ENCODE data around the gene CHERP. TPM values are rescaled to one million over a fixed set of nuclear protein-coding genes. Genes with fewer than 3 reads are reported as not detected.

Gene CHERP
- total and polyA plus RNA-seq, 2 of the 13 experiments (the other 11 are each of a cell fraction or from before 2014, with no cell fraction given): 4.3 to 5.4 TPM

GRCh38 chr19:16572332-16573211 is 30.3 kb upstream of the CHERP start, which contains the start of gene SLC35E1 (continued):
- TF ChIP-seq, protein P1, sequence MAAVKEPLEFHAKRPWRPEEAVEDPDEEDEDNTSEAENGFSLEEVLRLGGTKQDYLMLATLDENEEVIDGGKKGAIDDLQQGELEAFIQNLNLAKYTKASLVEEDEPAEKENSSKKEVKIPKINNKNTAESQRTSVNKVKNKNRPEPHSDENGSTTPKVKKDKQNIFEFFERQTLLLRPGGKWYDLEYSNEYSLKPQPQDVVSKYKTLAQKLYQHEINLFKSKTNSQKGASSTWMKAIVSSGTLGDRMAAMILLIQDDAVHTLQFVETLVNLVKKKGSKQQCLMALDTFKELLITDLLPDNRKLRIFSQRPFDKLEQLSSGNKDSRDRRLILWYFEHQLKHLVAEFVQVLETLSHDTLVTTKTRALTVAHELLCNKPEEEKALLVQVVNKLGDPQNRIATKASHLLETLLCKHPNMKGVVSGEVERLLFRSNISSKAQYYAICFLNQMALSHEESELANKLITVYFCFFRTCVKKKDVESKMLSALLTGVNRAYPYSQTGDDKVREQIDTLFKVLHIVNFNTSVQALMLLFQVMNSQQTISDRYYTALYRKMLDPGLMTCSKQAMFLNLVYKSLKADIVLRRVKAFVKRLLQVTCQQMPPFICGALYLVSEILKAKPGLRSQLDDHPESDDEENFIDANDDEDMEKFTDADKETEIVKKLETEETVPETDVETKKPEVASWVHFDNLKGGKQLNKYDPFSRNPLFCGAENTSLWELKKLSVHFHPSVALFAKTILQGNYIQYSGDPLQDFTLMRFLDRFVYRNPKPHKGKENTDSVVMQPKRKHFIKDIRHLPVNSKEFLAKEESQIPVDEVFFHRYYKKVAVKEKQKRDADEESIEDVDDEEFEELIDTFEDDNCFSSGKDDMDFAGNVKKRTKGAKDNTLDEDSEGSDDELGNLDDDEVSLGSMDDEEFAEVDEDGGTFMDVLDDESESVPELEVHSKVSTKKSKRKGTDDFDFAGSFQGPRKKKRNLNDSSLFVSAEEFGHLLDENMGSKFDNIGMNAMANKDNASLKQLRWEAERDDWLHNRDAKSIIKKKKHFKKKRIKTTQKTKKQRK (IDR thresholded peaks at IDR 0.05; ENCODE audit: low read length): no peak
- TF ChIP-seq GATA4 (IDR thresholded peaks at IDR 0.05; ENCODE audit: borderline replicate concordance, low read depth): no peak
- no peak for TF ChIP-seq MTF2 (CRISPR knock-in tag; IDR thresholded peaks at IDR 0.05; ENCODE audit: borderline replicate concordance)
- no peak for TF ChIP-seq TCF7L2 (IDR thresholded peaks at IDR 0.05; ENCODE audit: low read depth, low read length)
- no peak for TF ChIP-seq RAD21 (CRISPR knock-in tag; IDR thresholded peaks at IDR 0.05)
- 0 out of 2 replicates have a peak, but pooled peaks have one; percentile 44 for TF ChIP-seq ZNF605 (CRISPR knock-in tag; IDR thresholded peaks at IDR 0.05)
- TF ChIP-seq CBX2 (IDR thresholded peaks at IDR 0.05; ENCODE audit: low read depth, low read length): no peak
- TF ChIP-seq CBX2 (CRISPR knock-in tag; IDR thresholded peaks at IDR 0.05; ENCODE audit: low read depth): no peak
- peak; percentile 96 for TF ChIP-seq THAP11 (CRISPR knock-in tag; IDR thresholded peaks at IDR 0.05)
- TF ChIP-seq ZNF33B (CRISPR knock-in tag; IDR thresholded peaks at IDR 0.05): peak; percentile 94
- TF ChIP-seq ATM (IDR thresholded peaks at IDR 0.05; ENCODE audit: borderline replicate concordance): no peak
- TF ChIP-seq, protein P2, sequence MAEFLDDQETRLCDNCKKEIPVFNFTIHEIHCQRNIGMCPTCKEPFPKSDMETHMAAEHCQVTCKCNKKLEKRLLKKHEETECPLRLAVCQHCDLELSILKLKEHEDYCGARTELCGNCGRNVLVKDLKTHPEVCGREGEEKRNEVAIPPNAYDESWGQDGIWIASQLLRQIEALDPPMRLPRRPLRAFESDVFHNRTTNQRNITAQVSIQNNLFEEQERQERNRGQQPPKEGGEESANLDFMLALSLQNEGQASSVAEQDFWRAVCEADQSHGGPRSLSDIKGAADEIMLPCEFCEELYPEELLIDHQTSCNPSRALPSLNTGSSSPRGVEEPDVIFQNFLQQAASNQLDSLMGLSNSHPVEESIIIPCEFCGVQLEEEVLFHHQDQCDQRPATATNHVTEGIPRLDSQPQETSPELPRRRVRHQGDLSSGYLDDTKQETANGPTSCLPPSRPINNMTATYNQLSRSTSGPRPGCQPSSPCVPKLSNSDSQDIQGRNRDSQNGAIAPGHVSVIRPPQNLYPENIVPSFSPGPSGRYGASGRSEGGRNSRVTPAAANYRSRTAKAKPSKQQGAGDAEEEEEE (CRISPR knock-in tag; IDR thresholded peaks at IDR 0.05; ENCODE audit: borderline replicate concordance): peak; percentile 62; the same call in 1 of the 2 replicates
- no peak for TF ChIP-seq FOXP1 (IDR thresholded peaks at IDR 0.05)
- no peak for TF ChIP-seq FOXP1 (CRISPR knock-in tag; IDR thresholded peaks at IDR 0.05)
- no peak for TF ChIP-seq JUNB (CRISPR knock-in tag; IDR thresholded peaks at IDR 0.05; ENCODE audit: borderline replicate concordance)

Data from HepG2 (cell line).